Hepatocyte (in vitro differentiated cells): ENCODE results near the gene NEU3. TPM values are rescaled to one million over a fixed set of nuclear protein-coding genes. Genes with fewer than 3 reads are reported as not detected.

Experiments
- DNase-seq: peaks from one replicate; pipeline ENCODE4 v3.0.0-alpha.2; 2016; ENCODE audit warnings: low spot score
- H2AFZ ChIP-seq: fragments of 200-600 bp; sonication (generic); 2 replicates; pipeline ENCODE4 v1.6.0; 2016; ENCODE audit warnings: antibody characterized with exemption, mild to moderate bottlenecking
- H3K27ac ChIP-seq: fragments of 200-600 bp; sonication (generic); 2 replicates; pipeline ENCODE4 v1.5.1; 2016; ENCODE audit warnings: mild to moderate bottlenecking
- H3K27me3 ChIP-seq: fragments of 200-600 bp; sonication (generic); 2 replicates; pipeline ENCODE4 v1.6.1; 2016
- H3K36me3 ChIP-seq: fragments of 200-600 bp; sonication (generic); replicated peaks from 2 replicates; pipeline ENCODE4 v1.5.1; 2016; ENCODE audit warnings: low read depth; ENCODE audit not compliant: insufficient read depth
- H3K4me1 ChIP-seq: fragments of 200-600 bp; sonication (generic); 2 replicates; pipeline ENCODE4 v1.5.1; 2016; ENCODE audit warnings: mild to moderate bottlenecking, moderate library complexity; ENCODE audit not compliant: insufficient read depth
- H3K4me2 ChIP-seq: fragments of 200-600 bp; sonication (generic); 2 replicates; pipeline ENCODE4 v1.6.0; 2016
- H3K4me3 ChIP-seq: fragments of 200-600 bp; sonication (generic); 2 replicates; pipeline ENCODE4 v1.5.1; 2016; ENCODE audit warnings: mild to moderate bottlenecking
- H3K79me2 ChIP-seq: fragments of 200-600 bp; sonication (generic); 2 replicates; pipeline ENCODE4 v1.6.0; 2017; ENCODE audit warnings: mild to moderate bottlenecking
- H3K9me2 ChIP-seq: fragments of 200-600 bp; sonication (generic); replicated peaks from 2 replicates; pipeline ENCODE4 v1.6.0; 2017; ENCODE audit warnings: mild to moderate bottlenecking; ENCODE audit not compliant: insufficient read depth
- H3K9me3 ChIP-seq: fragments of 200-600 bp; sonication (generic); 2 replicates; pipeline ENCODE4 v1.5.1; 2016; ENCODE audit warnings: low read depth, mild to moderate bottlenecking
- H4K20me1 ChIP-seq: fragments of 200-600 bp; sonication (generic); 2 replicates; pipeline ENCODE4 v1.6.0; 2016; ENCODE audit warnings: mild to moderate bottlenecking; ENCODE audit not compliant: insufficient read depth, poor library complexity, severe bottlenecking
- CTCF ChIP-seq: fragments of 200-600 bp; sonication (generic); IDR thresholded peaks from 2 replicates; pipeline ENCODE4 v1.5.1; 2016; ENCODE audit warnings: antibody characterized with exemption, mild to moderate bottlenecking; ENCODE audit not compliant: poor library complexity
- EZH2 ChIP-seq: fragments of 200-600 bp; sonication (generic); IDR thresholded peaks from 2 replicates; pipeline ENCODE4 v1.6.1; 2016; ENCODE audit warnings: antibody characterized with exemption, mild to moderate bottlenecking, borderline replicate concordance
- EZH2phosphoT487 ChIP-seq: fragments of 200-600 bp; sonication (generic); IDR thresholded peaks from one replicate; pipeline ENCODE4 v1.6.1; 2018; ENCODE audit warnings: antibody characterized with exemption, mild to moderate bottlenecking, low read depth, moderate library complexity; ENCODE audit not compliant: unreplicated experiment, severe bottlenecking
- WGBS: methylation state at CpG from one replicate; pipeline ENCODE4 v1.1.6; 2016; ENCODE audit warnings: low lambda C conversion rate; ENCODE audit errors: missing lambda C conversion rate; 5-methylcytosine and 5-hydroxymethylcytosine counted together
- polyA plus RNA-seq: library from polyadenylated mRNA; unstranded; fragments of >200 nt; fragmentation: Nextera tagmentation; extraction: Ambion mirVana; gene quantifications from 2 replicates; pipeline ENCODE4 v1.2.1, GENCODE V29; 2016
- total RNA-seq: library from RNA; depleted of rRNA; stranded (reverse); fragments of >200 nt; gene quantifications from 2 replicates; pipeline ENCODE4 v1.2.3, GENCODE V29; 2014

NEU3 gene
- total and polyA plus RNA-seq, 2 experiments from 2014 or later, result 4.3 to 11.7 TPM

DNA sequence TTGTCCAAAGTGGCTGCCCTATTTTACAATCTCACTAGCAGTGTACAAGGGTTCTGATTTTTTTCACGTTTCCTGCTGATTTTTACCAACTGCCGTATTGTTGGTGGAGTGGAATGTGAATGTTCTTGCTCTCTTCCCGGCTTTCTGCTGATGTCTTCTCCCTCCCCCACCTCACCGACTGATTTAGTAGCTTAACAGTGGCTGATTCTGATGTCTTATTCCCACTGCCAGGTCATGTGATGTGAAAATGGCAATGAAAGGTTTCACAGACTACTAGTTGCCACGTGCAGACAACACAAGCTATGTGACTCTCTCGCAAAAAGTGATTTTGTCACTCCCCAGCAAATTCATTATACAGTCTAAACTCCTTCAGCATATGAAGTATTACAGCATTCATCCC is 17.3 kb upstream of the NEU3 start:
- 85% methylated on average over 6 of the region's 6 CpGs for WGBS
- H3K9me3 ChIP-seq, result no peaks in the 10 kb centered on the region
- DNase-seq, result no peak
- H3K4me2 ChIP-seq, result no peak overlapping the region
- peaks cover 8% of the 10 kb centered on the region for H3K36me3 ChIP-seq
- H3K4me1 ChIP-seq, result no peaks in the 10 kb centered on the region
- no peaks in the 10 kb centered on the region for H3K27me3 ChIP-seq
- no peak overlapping the region for H2AFZ ChIP-seq
- H4K20me1 ChIP-seq, result peaks cover 11% of the 10 kb centered on the region
- no peak overlapping the region for H3K4me3 ChIP-seq
- no peak overlapping the region for H3K27ac ChIP-seq
- H3K9me2 ChIP-seq, result no peaks in the 10 kb centered on the region
- H3K79me2 ChIP-seq, result peaks cover 56% of the 10 kb centered on the region
- no peak for TF ChIP-seq CTCF

DNA sequence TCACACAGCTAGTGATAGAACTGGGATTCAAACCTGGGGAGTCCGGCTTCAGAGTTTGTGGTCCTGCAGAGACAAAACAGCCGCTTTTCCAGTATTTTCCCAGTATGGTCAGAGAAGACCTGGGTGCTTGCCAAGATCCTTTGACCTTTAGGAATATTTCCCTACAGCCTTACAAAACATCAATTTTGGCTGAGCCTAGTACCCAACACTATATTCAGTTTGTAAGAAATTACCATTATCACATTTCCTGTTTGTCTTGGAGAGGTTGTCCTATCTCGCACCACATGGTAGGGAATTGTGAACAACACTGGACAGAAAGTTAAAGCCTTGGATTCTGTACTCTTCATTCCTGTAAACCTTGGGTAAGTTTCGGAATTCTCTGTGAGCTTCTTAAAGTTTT is 10.7 kb upstream of the NEU3 start:
- H3K27me3 ChIP-seq, result no peaks in the 10 kb centered on the region
- H3K9me2 ChIP-seq, result no peaks in the 10 kb centered on the region
- H3K4me1 ChIP-seq, result peaks cover 3% of the 10 kb centered on the region
- peaks cover 4% of the 10 kb centered on the region for H4K20me1 ChIP-seq
- no peak overlapping the region for H3K4me2 ChIP-seq
- DNase-seq, result no peak
- no peak overlapping the region for H2AFZ ChIP-seq
- H3K27ac ChIP-seq, result no peak overlapping the region
- WGBS, result 96% methylated on average over 4 of the region's 4 CpGs
- H3K79me2 ChIP-seq, result peaks cover 12% of the 10 kb centered on the region
- TF ChIP-seq CTCF (no peak), EZH2 (no peak), EZH2phosphoT487 (no peak)
- no peaks in the 10 kb centered on the region for H3K9me3 ChIP-seq
- no peak overlapping the region for H3K4me3 ChIP-seq
- peaks cover 3% of the 10 kb centered on the region for H3K36me3 ChIP-seq

DNA sequence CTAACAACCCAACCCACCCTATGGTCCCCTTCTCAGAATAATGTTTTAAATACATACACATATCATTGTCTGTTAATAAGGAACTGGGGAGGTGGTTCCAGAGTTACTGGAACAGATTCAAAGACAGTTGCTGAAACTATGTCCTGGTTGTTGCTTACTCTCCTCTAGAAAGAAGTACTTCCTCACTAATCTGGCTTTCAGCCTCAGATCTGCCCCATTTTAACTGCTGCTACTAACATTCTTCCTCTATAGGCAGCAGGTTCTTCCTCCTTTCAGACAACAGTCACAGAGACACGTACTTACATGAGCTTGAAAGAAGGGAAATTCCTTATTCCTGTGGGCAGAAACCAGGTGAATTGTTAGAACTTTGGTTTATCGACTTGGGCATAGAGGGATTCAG is 8.1 kb upstream of the NEU3 start:
- no peak for TF ChIP-seq CTCF
- no peak for TF ChIP-seq EZH2phosphoT487
- TF ChIP-seq EZH2, result no peak
- no peaks in the 10 kb centered on the region for H3K36me3 ChIP-seq
- no peaks in the 10 kb centered on the region for H3K27me3 ChIP-seq
- H3K4me2 ChIP-seq, result no peak overlapping the region
- H3K4me1 ChIP-seq, result peaks cover 3% of the 10 kb centered on the region
- DNase-seq, result no peak
- H3K79me2 ChIP-seq, result no peaks in the 10 kb centered on the region
- H3K9me2 ChIP-seq, result no peaks in the 10 kb centered on the region
- no peak overlapping the region for H2AFZ ChIP-seq
- no peak overlapping the region for H3K27ac ChIP-seq
- no peaks in the 10 kb centered on the region for H3K9me3 ChIP-seq
- H3K4me3 ChIP-seq, result no peak overlapping the region
- 94% methylated on average over 2 of the region's 2 CpGs for WGBS
- H4K20me1 ChIP-seq, result no peaks in the 10 kb centered on the region

GRCh38 chr11:74981888-74982287 is 6.8 kb upstream of the NEU3 start:
- no peak for DNase-seq

More at GRCh38 chr11:74981888-74982287, 6.8 kb upstream of the NEU3 start:
- WGBS, result 88% methylated on average over 1 of the region's 1 CpG
- no peaks in the 10 kb centered on the region for H4K20me1 ChIP-seq
- no peak for TF ChIP-seq CTCF
- no peak for TF ChIP-seq EZH2phosphoT487
- TF ChIP-seq EZH2, result no peak
- no peaks in the 10 kb centered on the region for H3K36me3 ChIP-seq
- H3K4me1 ChIP-seq, result peaks cover 3% of the 10 kb centered on the region
- no peak overlapping the region for H2AFZ ChIP-seq
- H3K9me2 ChIP-seq, result no peaks in the 10 kb centered on the region
- no peak overlapping the region for H3K4me2 ChIP-seq
- H3K27me3 ChIP-seq, result no peaks in the 10 kb centered on the region
- H3K9me3 ChIP-seq, result no peaks in the 10 kb centered on the region
- no peak overlapping the region for H3K4me3 ChIP-seq
- H3K79me2 ChIP-seq, result no peaks in the 10 kb centered on the region
- no peak overlapping the region for H3K27ac ChIP-seq
